H1 (cell line): ENCODE results near the gene C5AR1. TPM values are rescaled to one million over a fixed set of nuclear protein-coding genes. Genes with fewer than 3 reads are reported as not detected.

Experiments used
- CTCF ChIA-PET: fragments of 300-600 bp; sonication (Branson Sonifier 250); formaldehyde crosslinking; loops from one replicate; lab custom pipeline; 2021; ENCODE audit not compliant: partially characterized antibody; lab: Charles Lee
- POLR2A ChIA-PET: fragments of 300-600 bp; sonication (Branson Sonifier 250); formaldehyde crosslinking; loops from one replicate; lab custom pipeline; 2021; ENCODE audit warnings: inconsistent platforms; ENCODE audit not compliant: partially characterized antibody; lab: Charles Lee
- DNase-seq, 2 experiments: peaks; one replicate each; pipeline versions ENCODE4 v3.0.0 to v3.0.0-alpha.2; 2010 to 2022; ENCODE audit warnings: low spot score in 2 of 2, low read depth in 1 of 2, mixed read lengths in 1 of 2
- FAIRE-seq: peaks from 2 replicates; lab custom pipeline; 2011; peaks lifted over from hg19 to GRCh38; lab: Jason Lieb, UNC
- H2AFZ ChIP-seq: 2 replicates; pipeline ENCODE4 v1.8.1; 2012; ENCODE audit warnings: low read length, inconsistent platforms
- H2AK5ac ChIP-seq: 2 replicates; pipeline ENCODE4 v1.6.1; 2013; ENCODE audit warnings: low read depth, low read length
- H2BK120ac ChIP-seq: replicated peaks from 2 replicates; pipeline ENCODE3; 2013; ENCODE audit warnings: low read depth, low read length, inconsistent platforms
- H2BK12ac ChIP-seq: 2 replicates; pipeline ENCODE4 v1.6.1; 2013; ENCODE audit warnings: low read depth, low read length
- H2BK15ac ChIP-seq: 2 replicates; pipeline ENCODE4 v1.6.1; 2013; ENCODE audit warnings: low read length
- H2BK20ac ChIP-seq: 2 replicates; pipeline ENCODE4 v1.6.1; 2013; ENCODE audit warnings: low read length
- H2BK5ac ChIP-seq: 2 replicates; pipeline ENCODE4 v1.6.1; 2013; ENCODE audit warnings: low read depth, low read length
- H3K14ac ChIP-seq: 2 replicates; pipeline ENCODE4 v1.6.1; 2013; ENCODE audit warnings: inconsistent platforms; ENCODE audit not compliant: insufficient read length
- H3K18ac ChIP-seq: 2 replicates; pipeline ENCODE4 v1.6.1; 2013; ENCODE audit warnings: low read length; ENCODE audit errors: extremely low read depth
- H3K23ac ChIP-seq: 2 replicates; pipeline ENCODE4 v1.6.1; 2013; ENCODE audit warnings: inconsistent platforms; ENCODE audit not compliant: insufficient read length
- H3K23me2 ChIP-seq: 2 replicates; pipeline ENCODE4 v1.6.1; 2013; ENCODE audit warnings: low read depth, low read length
- H3K27ac ChIP-seq: 2 replicates; pipeline ENCODE4 v1.6.1; 2011; ENCODE audit warnings: low read depth, low read length, inconsistent platforms
- H3K27me3 ChIP-seq, 4 experiments: replicated peaks in 1 of 4; 1 replicate in 1 of 4; 2 replicates in 3 of 4; pipeline versions ENCODE4 v1.6.1 to v1.8.1; 2011 to 2013; ENCODE audit warnings: low read length in 3 of 4, mild to moderate bottlenecking in 3 of 4, inconsistent platforms in 2 of 4, mixed read lengths in 2 of 4, moderate library complexity in 1 of 4; ENCODE audit not compliant: control insufficient read depth in 3 of 4, insufficient read depth in 3 of 4; ENCODE audit errors: extremely low read depth in 1 of 4
- H3K36me3 ChIP-seq, 4 experiments: 2 replicates each; pipeline versions ENCODE4 v1.6.1 to v1.8.1; 2011 to 2013; ENCODE audit warnings: mild to moderate bottlenecking in 4 of 4, low read length in 3 of 4, moderate library complexity in 2 of 4, control low read depth in 1 of 4, inconsistent platforms in 1 of 4; ENCODE audit not compliant: insufficient read depth in 4 of 4, control insufficient read depth in 2 of 4
- H3K4ac ChIP-seq: replicated peaks from 2 replicates; pipeline ENCODE3; 2013; ENCODE audit warnings: low read length, low read depth, mixed read lengths, inconsistent platforms; ENCODE audit not compliant: insufficient read length
- H3K4me1 ChIP-seq, 4 experiments: replicated peaks in 1 of 4; 1 replicate in 1 of 4; 2 replicates in 3 of 4; pipeline versions ENCODE4 v1.6.1 to v1.8.1; 2011 to 2013; ENCODE audit warnings: low read length in 3 of 4, inconsistent platforms in 2 of 4, mixed read lengths in 1 of 4; ENCODE audit not compliant: insufficient read depth in 4 of 4, control insufficient read depth in 3 of 4
- H3K4me2 ChIP-seq, 2 experiments: 2 replicates each; pipeline versions ENCODE4 v1.6.1 to v1.8.1; 2011 to 2013; ENCODE audit warnings: low read depth in 2 of 2, low read length in 2 of 2, control low read depth in 1 of 2, inconsistent platforms in 1 of 2, mild to moderate bottlenecking in 1 of 2; ENCODE audit not compliant: insufficient read depth in 1 of 2
- H3K4me3 ChIP-seq, 4 experiments: fragments of 200-600, 300-600 bp in 1 of 4; sonication (generic), shearing (Covaris generic), sonication (Bioruptor Twin) in 1 of 4; 2 replicates each; pipeline versions ENCODE4 v1.5.1 to v1.8.1; 2011 to 2016; ENCODE audit warnings: low read length in 4 of 4, low read depth in 3 of 4, control low read depth in 2 of 4, inconsistent platforms in 2 of 4, mild to moderate bottlenecking in 2 of 4, mixed read lengths in 1 of 4, moderate library complexity in 1 of 4; ENCODE audit not compliant: insufficient read depth in 2 of 4; ENCODE audit errors: extremely low read depth in 1 of 4
- H3K56ac ChIP-seq: replicated peaks from 2 replicates; pipeline ENCODE3; 2013; ENCODE audit warnings: low read depth, mild to moderate bottlenecking, mixed read lengths, low read length, inconsistent platforms; ENCODE audit not compliant: insufficient read length
- H3K79me1 ChIP-seq: 2 replicates; pipeline ENCODE4 v1.6.1; 2013; ENCODE audit warnings: low read depth, low read length, control low read depth
- H3K79me2 ChIP-seq, 2 experiments: 2 replicates each; pipeline versions ENCODE4 v1.6.1 to v1.8.1; 2012 to 2013; ENCODE audit warnings: low read length in 2 of 2, mild to moderate bottlenecking in 2 of 2, inconsistent platforms in 1 of 2; ENCODE audit not compliant: insufficient read depth in 2 of 2, control insufficient read depth in 1 of 2
- H3K9ac ChIP-seq, 4 experiments: replicated peaks in 1 of 4; 1 replicate in 1 of 4; 2 replicates in 3 of 4; pipeline versions ENCODE4 v1.6.1 to v1.8.1; 2011 to 2013; ENCODE audit warnings: low read depth in 3 of 4, low read length in 3 of 4, control low read depth in 2 of 4, mild to moderate bottlenecking in 2 of 4, moderate library complexity in 2 of 4, inconsistent platforms in 1 of 4; ENCODE audit errors: extremely low read depth in 1 of 4
- H3K9me3 ChIP-seq, 2 experiments: 2 replicates each; pipeline versions ENCODE4 v1.6.1 to v1.8.1; 2012 to 2013; ENCODE audit warnings: mild to moderate bottlenecking in 2 of 2, moderate library complexity in 2 of 2, control low read depth in 1 of 2, inconsistent platforms in 1 of 2, low read depth in 1 of 2, low read length in 1 of 2, mixed read lengths in 1 of 2; ENCODE audit not compliant: insufficient read depth in 2 of 2
- H4K20me1 ChIP-seq, 2 experiments: replicated peaks in 1 of 2; 2 replicates each; pipeline versions ENCODE3 to v1.8.1; 2011 to 2013; ENCODE audit warnings: inconsistent platforms in 2 of 2, low read length in 2 of 2, mild to moderate bottlenecking in 1 of 2; ENCODE audit not compliant: insufficient read depth in 2 of 2, control insufficient read depth in 1 of 2
- H4K5ac ChIP-seq: 2 replicates; pipeline ENCODE4 v1.6.1; 2013; ENCODE audit warnings: low read length, low read depth, mixed read lengths, inconsistent platforms; ENCODE audit not compliant: insufficient read length
- H4K8ac ChIP-seq: 2 replicates; pipeline ENCODE4 v1.8.0; 2013; ENCODE audit warnings: mild to moderate bottlenecking, moderate library complexity, low read length, inconsistent platforms; ENCODE audit not compliant: insufficient read depth; ENCODE audit errors: extremely low read depth
- H4K91ac ChIP-seq: replicated peaks from 2 replicates; pipeline ENCODE3; 2013; ENCODE audit warnings: low read length, mixed read lengths, inconsistent platforms; ENCODE audit not compliant: insufficient read length
- ATF3 ChIP-seq: IDR thresholded peaks from 2 replicates; pipeline ENCODE4 v1.6.1; 2011; ENCODE audit warnings: low read depth, mild to moderate bottlenecking, low read length; ENCODE audit not compliant: insufficient read depth
- CTBP2 ChIP-seq: IDR thresholded peaks from 2 replicates; pipeline ENCODE4 v1.7.0; 2011; ENCODE audit warnings: borderline replicate concordance, mild to moderate bottlenecking, moderate library complexity, mixed read lengths, low read length; ENCODE audit not compliant: insufficient read depth, insufficient read length
- CTCF ChIP-seq, 3 experiments: IDR thresholded peaks; 1 replicate in 2 of 3; 2 replicates in 1 of 3; pipeline versions ENCODE4 v1.5.1 to v1.6.1; 2011; ENCODE audit warnings: low read length in 3 of 3, mild to moderate bottlenecking in 3 of 3, inconsistent platforms in 2 of 3, low read depth in 1 of 3, moderate library complexity in 1 of 3; ENCODE audit not compliant: insufficient read depth in 1 of 3; ENCODE audit errors: control extremely low read depth in 1 of 3
- FOSL1 ChIP-seq: IDR thresholded peaks from 2 replicates; pipeline ENCODE4 v1.6.1; 2011; ENCODE audit warnings: mild to moderate bottlenecking, low read depth, low read length, moderate library complexity; ENCODE audit not compliant: insufficient read depth
- KDM5A ChIP-seq: fragments of 200-600 bp; IDR thresholded peaks from 2 replicates; pipeline ENCODE4 v1.7.1; 2012; ENCODE audit warnings: mild to moderate bottlenecking, low read length, inconsistent platforms, mixed read lengths
- POLR2A ChIP-seq, 2 experiments: IDR thresholded peaks; 1 replicate in 1 of 2; 2 replicates in 1 of 2; pipeline ENCODE4 v1.6.1; 2011; ENCODE audit warnings: low read depth in 2 of 2, low read length in 2 of 2, mild to moderate bottlenecking in 2 of 2; ENCODE audit errors: control extremely low read depth in 1 of 2
- POU5F1 ChIP-seq: IDR thresholded peaks from 2 replicates; pipeline ENCODE4 v1.6.1; 2011; ENCODE audit warnings: low read depth, mild to moderate bottlenecking, low read length, moderate library complexity
- SAP30 ChIP-seq: fragments of 300-600 bp; sonication (generic); IDR thresholded peaks from 2 replicates; pipeline ENCODE4 v1.7.1; 2012; ENCODE audit warnings: low read length, moderate library complexity, mild to moderate bottlenecking, inconsistent platforms; ENCODE audit not compliant: insufficient read depth, insufficient replicate concordance
- SP4 ChIP-seq: IDR thresholded peaks from 2 replicates; pipeline ENCODE4 v1.6.1; 2012; ENCODE audit warnings: low read length, inconsistent platforms
- SRF ChIP-seq: IDR thresholded peaks from 2 replicates; pipeline ENCODE4 v1.6.1; 2011; ENCODE audit warnings: mild to moderate bottlenecking, low read depth, low read length, moderate library complexity
- TAF1 ChIP-seq: IDR thresholded peaks from 2 replicates; pipeline ENCODE4 v1.6.1; 2011; ENCODE audit warnings: mild to moderate bottlenecking, low read depth, low read length
- YY1 ChIP-seq: IDR thresholded peaks from 2 replicates; pipeline ENCODE4 v1.6.1; 2011; ENCODE audit warnings: low read depth, mild to moderate bottlenecking, low read length
- WGBS, 2 experiments: shearing (Covaris generic) in 1 of 2; methylation state at CpG; one replicate each; pipeline versions ENCODE4 v1.1.6 to v1.1.7; 2013 to 2015; ENCODE audit warnings: low lambda C conversion rate in 2 of 2, mixed read lengths in 2 of 2, inconsistent platforms in 1 of 2, low coverage in 1 of 2, missing lambda C conversion rate in 1 of 2; ENCODE audit not compliant: insufficient replicate concordance in 2 of 2, insufficient coverage in 1 of 2, insufficient read length in 1 of 2; ENCODE audit errors: extremely low coverage in 1 of 2, missing lambda C conversion rate in 1 of 2; 5-methylcytosine and 5-hydroxymethylcytosine counted together
- polyA plus RNA-seq, 7 experiments: library from polyadenylated mRNA; depleted of rRNA in 3 of 7; stranded (reverse) in 5 of 7; unstranded in 2 of 7; fragments of >200 nt in 5 of 7; fragments of 200-250 nt in 2 of 7; gene quantifications; 1 replicate in 5 of 7; 2 replicates in 1 of 7; 4 replicates in 1 of 7; pipeline versions ENCODE4 v1.2.1 to v1.2.3, GENCODE V29; 2011 to 2013; ENCODE audit warnings: missing spikeins in 2 of 7, mixed read lengths in 2 of 7
- total RNA-seq: library from RNA; stranded (reverse); fragmentation: NEBNext Ultra II Directional; extraction: Animal tissue kit (Norgen Biotek cat#: 25700); gene quantifications from 2 replicates; pipeline ENCODE4 v1.2.1, GENCODE V29; 2021

Gene C5AR1
- total and polyA plus RNA-seq, 2 of the 8 experiments (the other 6 are each of a cell fraction or from before 2014, with no cell fraction given): 0.20 TPM; not detected in 1

- no peak overlapping the region for H3K56ac ChIP-seq
- ChIA-PET POLR2A (no interaction called here), CTCF (interaction anchor here (0.7 to 2.1 kb wide), 3 partner anchors 12 to 87 kb away, joined by 3 to 7 read pairs (median 3); no protein-coding TSS in a partner anchor)
- DNase-seq: no peak
- no peak overlapping the region for H2BK120ac ChIP-seq
- no peak overlapping the region for H3K23ac ChIP-seq
- no peak overlapping the region for H4K8ac ChIP-seq
- no peaks in the 10 kb centered on the region for H3K27me3 ChIP-seq
- H3K4me1 ChIP-seq: no peaks in the 10 kb centered on the region
- no peak overlapping the region for H4K5ac ChIP-seq
- no peak overlapping the region for H2BK15ac ChIP-seq
- no peak overlapping the region for H2AFZ ChIP-seq
- H3K23me2 ChIP-seq: no peaks in the 10 kb centered on the region; the same call in 1 of the 2 replicates
- FAIRE-seq: no peak
- H2AK5ac ChIP-seq: no peak overlapping the region
- no peak overlapping the region for H2BK12ac ChIP-seq
- no peaks in the 10 kb centered on the region for H3K79me1 ChIP-seq
- no peak overlapping the region for H2BK20ac ChIP-seq
- no peak overlapping the region for H3K18ac ChIP-seq
- H3K4ac ChIP-seq: no peak overlapping the region
- WGBS, 2 experiments: 85% methylated on average over 4 of the region's 4 CpGs; no CpG with 5 or more reads in 1 of the 2 experiments
- no peak overlapping the region for H3K4me2 ChIP-seq
- H4K20me1 ChIP-seq: no peaks in the 10 kb centered on the region
- no peak overlapping the region for H3K27ac ChIP-seq
- H3K4me3 ChIP-seq: no peak overlapping the region
- H2BK5ac ChIP-seq: no peak overlapping the region
- no peaks in the 10 kb centered on the region for H3K79me2 ChIP-seq
- no peaks in the 10 kb centered on the region for H3K36me3 ChIP-seq
- no peaks in the 10 kb centered on the region for H3K9me3 ChIP-seq
- no peak overlapping the region for H4K91ac ChIP-seq
- H3K14ac ChIP-seq: no peak overlapping the region
- H3K9ac ChIP-seq: no peak overlapping the region
- TF ChIP-seq TAF1 (no peak), YY1 (no peak), FOSL1 (no peak), KDM5A (no peak), POLR2A (IDR thresholded peaks at IDR 0.05; ENCODE audit: control extremely low read depth in 1 of 2, low read depth in 2 of 2, low read length in 2 of 2) (no peak), CTCF (IDR thresholded peaks at IDR 0.05; ENCODE audit: control extremely low read depth in 1 of 3, insufficient read depth in 1 of 3, low read depth in 1 of 3, low read length in 3 of 3) (no peak), POU5F1 (no peak), SRF (no peak), CTBP2 (no peak), SAP30 (no peak), ATF3 (no peak), SP4 (no peak)
These were observed 6.9 kb downstream of the C5AR1 start for GRCh38 chr19:47316513-47316912.
